Measurements from ENCODE around the gene ADNP2.

ADNP2 gene

GRCh38 chr18:80166240-80166639 is 57.2 kb downstream of the ADNP2 start:
- peaks cover 11% of the 10 kb centered on the region for H3K36me3 Mint-ChIP-seq
- H3K27ac Mint-ChIP-seq: no peak overlapping the region
- no peak overlapping the region for H3K4me3 Mint-ChIP-seq
- ATAC-seq (ENCODE audit: low read depth) (no peak), DNase-seq (ENCODE audit: low spot score in 2 of 2) (no peak)
- no peaks in the 10 kb centered on the region for H3K4me1 Mint-ChIP-seq
- H3K27me3 Mint-ChIP-seq: peaks cover 13% of the 10 kb centered on the region
- peaks cover 8% of the 10 kb centered on the region for H3K9me3 Mint-ChIP-seq

DNA sequence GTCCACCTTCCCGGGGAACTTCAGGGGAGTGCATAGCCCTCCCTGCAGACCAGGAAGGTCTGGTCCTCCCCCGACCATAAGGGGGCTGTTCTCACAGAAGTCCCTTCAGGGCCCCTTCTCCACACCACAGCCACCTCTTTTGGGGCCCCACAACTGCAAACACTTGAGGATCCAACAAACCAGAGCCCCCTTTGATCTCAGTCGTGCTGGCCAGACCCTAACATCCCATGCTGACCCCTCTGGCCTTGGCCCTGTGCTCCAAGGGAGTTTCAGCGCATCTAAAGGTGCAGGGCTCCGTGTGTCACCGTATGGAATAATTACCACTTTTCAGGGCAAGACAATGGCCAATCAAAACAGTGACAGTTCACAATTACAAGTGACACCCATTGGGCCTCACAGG is 57.7 kb downstream of the ADNP2 start:
- Mint-ChIP-seq H3K36me3 (peaks cover 11% of the 10 kb centered on the region), H3K27me3 (peaks cover 16% of the 10 kb centered on the region), H3K9me3 (peaks cover 8% of the 10 kb centered on the region), H3K27ac (no peak overlapping the region), H3K4me3 (no peak overlapping the region), H3K4me1 (peaks cover 3% of the 10 kb centered on the region)
- ATAC-seq (ENCODE audit: low read depth) (no peak), DNase-seq (ENCODE audit: low spot score in 2 of 2) (no peak)

- H3K27me3 Mint-ChIP-seq: peaks cover 17% of the 10 kb centered on the region
- DNase-seq (ENCODE audit: low spot score in 2 of 2) (no peak), ATAC-seq (ENCODE audit: low read depth) (no peak)
- H3K4me1 Mint-ChIP-seq: peaks cover 3% of the 10 kb centered on the region
- no peak overlapping the region for H3K4me3 Mint-ChIP-seq
- H3K9me3 Mint-ChIP-seq: peaks cover 8% of the 10 kb centered on the region
- no peak overlapping the region for H3K27ac Mint-ChIP-seq
- H3K36me3 Mint-ChIP-seq: peaks cover 11% of the 10 kb centered on the region
Measured at GRCh38 chr18:80167331-80167730, 58.3 kb downstream of the ADNP2 start.

GRCh38 chr18:80167931-80168330 is 58.9 kb downstream of the ADNP2 start:
- Mint-ChIP-seq H3K4me1 (peaks cover 3% of the 10 kb centered on the region), H3K9me3 (peaks cover 8% of the 10 kb centered on the region), H3K27me3 (peaks cover 16% of the 10 kb centered on the region), H3K27ac (no peak overlapping the region), H3K4me3 (no peak overlapping the region), H3K36me3 (peaks cover 9% of the 10 kb centered on the region)
- no peak for DNase-seq (ENCODE audit: low spot score in 2 of 2)
- no peak for ATAC-seq (ENCODE audit: low read depth)

GRCh38 chr18:80168346-80168745 is 59.3 kb downstream of the ADNP2 start:
- ATAC-seq (ENCODE audit: low read depth) (no peak), DNase-seq (ENCODE audit: low spot score in 2 of 2) (no peak)
- H3K27me3 Mint-ChIP-seq: peaks cover 18% of the 10 kb centered on the region

DNA sequence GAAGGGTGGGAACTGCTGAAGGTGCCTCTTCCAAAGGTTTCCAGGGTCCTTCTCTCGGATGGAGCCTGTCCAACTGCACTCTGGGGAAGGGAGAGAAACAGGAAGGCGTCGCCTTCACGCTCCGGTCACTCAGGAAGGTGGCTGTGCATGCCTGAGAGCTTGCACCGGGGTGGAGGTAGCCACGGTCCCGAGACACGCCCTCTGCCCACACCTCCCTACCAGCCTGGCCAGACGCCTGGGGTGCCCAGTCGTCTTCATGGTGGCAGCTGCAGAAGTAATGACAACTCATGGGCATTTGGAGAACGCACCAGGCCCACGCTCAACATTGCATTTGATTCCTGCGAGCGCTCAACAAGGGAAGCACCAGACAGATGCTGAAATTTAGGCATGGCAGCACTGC is 59.9 kb downstream of the ADNP2 start:
- DNase-seq (ENCODE audit: low spot score in 2 of 2) (no peak), ATAC-seq (ENCODE audit: low read depth) (no peak)
- H3K4me3 Mint-ChIP-seq: no peak overlapping the region
- H3K9me3 Mint-ChIP-seq: peaks cover 8% of the 10 kb centered on the region
- H3K36me3 Mint-ChIP-seq: peaks cover 9% of the 10 kb centered on the region
- peaks cover 18% of the 10 kb centered on the region for H3K27me3 Mint-ChIP-seq
- no peak overlapping the region for H3K27ac Mint-ChIP-seq
- H3K4me1 Mint-ChIP-seq: peaks cover 3% of the 10 kb centered on the region

More at GRCh38 chr18:80168346-80168745, 59.3 kb downstream of the ADNP2 start:
- no peak overlapping the region for H3K4me3 Mint-ChIP-seq
- H3K9me3 Mint-ChIP-seq: peaks cover 8% of the 10 kb centered on the region
- H3K4me1 Mint-ChIP-seq: peaks cover 3% of the 10 kb centered on the region
- no peak overlapping the region for H3K27ac Mint-ChIP-seq
- H3K36me3 Mint-ChIP-seq: peaks cover 9% of the 10 kb centered on the region

DNA sequence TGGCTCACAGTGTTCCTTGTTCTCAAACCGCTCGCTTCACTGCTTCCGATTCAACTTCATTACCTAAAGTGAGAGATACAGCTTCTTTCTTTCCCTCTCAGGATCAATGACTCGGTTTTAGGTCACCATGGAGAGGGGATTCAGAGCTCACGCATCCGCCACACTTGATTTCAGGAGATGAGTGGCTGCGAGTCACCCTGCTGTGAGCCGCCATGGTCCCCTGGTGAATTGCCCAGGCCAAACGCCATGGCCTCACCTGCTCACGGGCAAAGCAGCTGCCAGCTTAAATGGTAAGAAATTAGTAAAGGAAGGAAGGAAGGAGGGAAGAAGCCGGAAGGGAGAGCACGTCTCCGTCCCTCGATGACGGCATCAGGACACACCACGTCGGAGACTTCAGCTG is 60.5 kb downstream of the ADNP2 start:
- Mint-ChIP-seq H3K36me3 (peaks cover 4% of the 10 kb centered on the region), H3K27ac (no peak overlapping the region), H3K4me3 (no peak overlapping the region), H3K4me1 (peaks cover 3% of the 10 kb centered on the region), H3K9me3 (peaks cover 4% of the 10 kb centered on the region), H3K27me3 (peaks cover 19% of the 10 kb centered on the region)
- no peak for DNase-seq (ENCODE audit: low spot score in 2 of 2)
- ATAC-seq (ENCODE audit: low read depth): no peak

GRCh38 chr18:80170395-80171053 is 61.5 kb downstream of the ADNP2 start:
- Mint-ChIP-seq H3K27me3 (peaks cover 22% of the 10 kb centered on the region), H3K4me1 (peaks cover 3% of the 10 kb centered on the region), H3K4me3 (no peak overlapping the region), H3K27ac (no peak overlapping the region), H3K9me3 (peaks cover 2% of the 10 kb centered on the region), H3K36me3 (peaks cover 3% of the 10 kb centered on the region)
- ATAC-seq (ENCODE audit: low read depth): no peak
- DNase-seq (ENCODE audit: low spot score in 2 of 2): no peak

DNA sequence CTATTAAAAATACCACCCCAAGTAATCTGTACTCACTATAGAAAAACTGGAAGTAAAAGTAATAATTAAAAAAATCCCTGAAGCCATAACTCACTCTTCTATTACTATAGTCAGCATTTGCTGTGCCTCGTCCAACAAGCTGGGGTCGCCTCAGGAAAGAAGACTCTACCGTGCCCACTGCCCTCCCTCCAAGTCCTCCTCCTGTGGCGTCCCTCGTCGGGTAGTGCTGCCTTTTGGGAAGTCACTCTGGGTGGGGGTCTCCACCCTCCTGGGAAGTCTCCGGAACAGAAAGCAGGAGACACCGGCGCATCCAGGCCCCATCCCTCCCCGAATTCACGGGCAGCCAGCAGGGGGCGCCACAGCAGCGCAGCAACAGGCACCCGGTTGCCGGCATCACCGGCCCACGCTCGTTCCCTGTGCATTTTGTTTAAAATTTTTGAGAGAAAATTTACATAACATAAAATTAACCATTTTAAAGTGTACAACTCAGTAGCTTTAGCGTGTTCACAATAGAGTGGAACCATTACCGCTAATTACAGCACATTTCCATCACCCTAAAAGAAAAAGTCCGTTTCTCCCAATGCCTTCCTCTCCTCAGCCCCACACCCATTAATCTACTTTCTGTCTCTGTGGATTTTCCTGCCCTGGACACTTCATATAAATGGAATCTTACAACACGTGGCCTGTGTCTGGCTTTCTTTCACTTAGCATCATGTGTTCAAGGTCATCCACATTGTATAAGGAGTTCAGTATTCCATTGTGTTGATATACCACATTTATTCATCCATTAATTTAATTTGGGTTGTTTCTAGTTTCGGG is 62.2 kb downstream of the ADNP2 start:
- no peaks in the 10 kb centered on the region for H3K36me3 Mint-ChIP-seq
- DNase-seq (ENCODE audit: low spot score in 2 of 2) (no peak), ATAC-seq (ENCODE audit: low read depth) (no peak)
- H3K27me3 Mint-ChIP-seq: peaks cover 25% of the 10 kb centered on the region
- H3K4me1 Mint-ChIP-seq: peaks cover 3% of the 10 kb centered on the region
- H3K27ac Mint-ChIP-seq: no peak overlapping the region
- H3K9me3 Mint-ChIP-seq: no peaks in the 10 kb centered on the region
- no peak overlapping the region for H3K4me3 Mint-ChIP-seq

DNA sequence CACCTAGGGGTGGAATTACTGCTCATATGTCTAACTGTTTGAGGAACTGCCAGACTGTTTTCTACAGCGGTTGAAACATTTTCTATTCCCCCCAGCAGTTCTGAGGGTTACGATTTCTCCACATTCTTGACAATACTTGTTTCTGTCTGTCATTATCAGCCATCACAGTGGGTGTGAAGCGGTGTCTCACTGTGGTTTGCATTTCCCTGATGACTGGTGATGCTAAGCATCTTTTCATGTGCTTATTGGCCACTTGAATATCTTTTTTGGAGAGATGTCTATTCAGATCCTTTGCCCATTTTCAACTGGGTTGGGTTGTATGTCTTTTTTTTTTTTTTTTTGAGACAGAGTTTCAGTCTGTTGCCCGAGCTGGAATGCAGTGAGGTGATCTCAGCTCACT is 63.0 kb downstream of the ADNP2 start:
- Mint-ChIP-seq H3K36me3 (no peaks in the 10 kb centered on the region), H3K27ac (no peak overlapping the region), H3K9me3 (no peaks in the 10 kb centered on the region), H3K4me3 (no peak overlapping the region), H3K4me1 (peaks cover 3% of the 10 kb centered on the region), H3K27me3 (peaks cover 33% of the 10 kb centered on the region)
- ATAC-seq (ENCODE audit: low read depth) (no peak), DNase-seq (ENCODE audit: low spot score in 2 of 2) (no peak)

GRCh38 chr18:80173060-80173459 is 64.0 kb downstream of the ADNP2 start:
- no peaks in the 10 kb centered on the region for H3K9me3 Mint-ChIP-seq
- ATAC-seq (ENCODE audit: low read depth): no peak
- DNase-seq (ENCODE audit: low spot score in 2 of 2): no peak
- peaks cover 3% of the 10 kb centered on the region for H3K4me1 Mint-ChIP-seq
- no peak overlapping the region for H3K4me3 Mint-ChIP-seq
- peaks cover 40% of the 10 kb centered on the region for H3K27me3 Mint-ChIP-seq
- no peak overlapping the region for H3K27ac Mint-ChIP-seq
- H3K36me3 Mint-ChIP-seq: no peaks in the 10 kb centered on the region

GRCh38 chr18:80175451-80176204 is 66.6 kb downstream of the ADNP2 start:
- DNase-seq (ENCODE audit: low spot score in 2 of 2) (no peak), ATAC-seq (ENCODE audit: low read depth) (no peak)
- Mint-ChIP-seq H3K27me3 (peaks cover 38% of the 10 kb centered on the region), H3K4me1 (peaks cover 6% of the 10 kb centered on the region), H3K36me3 (no peaks in the 10 kb centered on the region), H3K9me3 (no peaks in the 10 kb centered on the region), H3K27ac (no peak overlapping the region), H3K4me3 (no peak overlapping the region)

- H3K27ac Mint-ChIP-seq: no peak overlapping the region
- DNase-seq (ENCODE audit: low spot score in 2 of 2) (no peak), ATAC-seq (ENCODE audit: low read depth) (no peak)
- no peaks in the 10 kb centered on the region for H3K36me3 Mint-ChIP-seq
- H3K27me3 Mint-ChIP-seq: peaks cover 37% of the 10 kb centered on the region
- no peak overlapping the region for H3K4me3 Mint-ChIP-seq
- H3K4me1 Mint-ChIP-seq: peaks cover 5% of the 10 kb centered on the region
- no peaks in the 10 kb centered on the region for H3K9me3 Mint-ChIP-seq
Measured at GRCh38 chr18:80176334-80177073, 67.4 kb downstream of the ADNP2 start.

GRCh38 chr18:80177128-80177527 is 68.1 kb downstream of the ADNP2 start:
- Mint-ChIP-seq H3K27ac (no peak overlapping the region), H3K4me3 (no peak overlapping the region), H3K4me1 (peaks cover 2% of the 10 kb centered on the region), H3K27me3 (peaks cover 37% of the 10 kb centered on the region), H3K36me3 (no peaks in the 10 kb centered on the region), H3K9me3 (no peaks in the 10 kb centered on the region)
- DNase-seq (ENCODE audit: low spot score in 2 of 2): no peak
- ATAC-seq (ENCODE audit: low read depth): no peak

Data from memory B cell (primary cell).